Neural cell (in vitro differentiated cells): ENCODE results near the gene ARF3.

ENCODE experiments used
- CTCF ChIP-seq: fragments of 450-650 bp; IDR thresholded peaks from 2 replicates; pipeline ENCODE4 v1.5.1; 2014; ENCODE audit warnings: antibody characterized with exemption, mild to moderate bottlenecking, moderate library complexity; ENCODE audit not compliant: poor library complexity, severe bottlenecking
- EP300 ChIP-seq: fragments of 450-650 bp; conservative IDR thresholded peaks from 2 replicates; pipeline ENCODE4 v1.6.1; 2014; ENCODE audit warnings: antibody characterized with exemption, mild to moderate bottlenecking, moderate library complexity; ENCODE audit not compliant: poor library complexity, severe bottlenecking
- EZH2 ChIP-seq: fragments of 200-600, 300-800 bp; shearing (Covaris generic), sonication (generic); IDR thresholded peaks from 2 replicates; pipeline ENCODE4 v1.6.1; 2014; ENCODE audit warnings: antibody characterized with exemption, low read length, borderline replicate concordance, mild to moderate bottlenecking; ENCODE audit not compliant: insufficient read depth, poor library complexity, severe bottlenecking
- MXI1 ChIP-seq: fragments of 450-650 bp; conservative IDR thresholded peaks from 2 replicates; pipeline ENCODE4 v1.6.1; 2014; ENCODE audit warnings: antibody characterized with exemption, mild to moderate bottlenecking; ENCODE audit not compliant: poor library complexity, severe bottlenecking
- POLR2AphosphoS5 ChIP-seq: IDR thresholded peaks from 2 replicates; pipeline ENCODE4 v1.6.1; 2012
- RAD21 ChIP-seq: fragments of 450-650 bp; conservative IDR thresholded peaks from 2 replicates; pipeline ENCODE4 v1.6.1; 2014; ENCODE audit warnings: antibody characterized with exemption, mild to moderate bottlenecking, moderate library complexity
- SMC3 ChIP-seq: fragments of 450-650 bp; conservative IDR thresholded peaks from 2 replicates; pipeline ENCODE4 v1.6.1; 2014; ENCODE audit warnings: antibody characterized with exemption, mild to moderate bottlenecking, moderate library complexity; ENCODE audit not compliant: poor library complexity
- TAF1 ChIP-seq: IDR thresholded peaks from 2 replicates; pipeline ENCODE4 v1.6.1; 2012; ENCODE audit warnings: low read depth

DNA sequence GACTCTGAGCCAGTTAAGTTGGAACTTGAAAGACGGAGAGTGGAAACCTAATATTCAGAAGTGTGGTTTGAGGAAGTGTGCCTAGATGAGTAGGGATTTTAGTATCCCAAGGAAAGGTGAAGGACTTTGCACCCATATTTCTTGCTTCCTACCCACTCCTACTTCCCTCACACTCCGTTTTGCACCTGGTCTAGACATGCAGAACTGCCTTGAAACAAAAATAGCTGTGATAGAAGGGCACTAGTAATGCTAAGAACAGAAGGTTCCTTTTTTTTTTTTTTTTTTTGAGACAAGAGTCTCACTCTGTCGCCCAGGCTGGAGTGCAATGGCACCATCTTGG, 732 bp upstream of the ARF3 start:
- TF ChIP-seq CTCF (no peak), RAD21 (no peak), EP300 (no peak), POLR2AphosphoS5 (no peak), MXI1 (no peak), SMC3 (no peak), TAF1 (no peak), EZH2 (no peak)
